Stimulated activated naive CD8-positive, alpha-beta T cell treated with anti-CD3 and anti-CD28 coated beads, Interleukin-15, amount 100 ng/mL, for 72 hours (primary cell): ENCODE measurements around the gene HOXA6.

Experiments used
- ATAC-seq: fragments of 150-1000 bp; cut with Tn5 transposase; 2 replicates; pipeline ENCODE4 v1.10.0; 2021; ENCODE audit warnings: mild to moderate bottlenecking, moderate library complexity
- DNase-seq, 2 donors: peaks; one replicate each; pipeline ENCODE4 v3.0.0; 2021 to 2022
- H3K27ac Mint-ChIP-seq, 2 donors: one replicate each; pipeline ENCODE4 v1.8.0; 2022; ENCODE audit warnings: mild to moderate bottlenecking in 2 of 2, mixed read lengths in 2 of 2, moderate library complexity in 2 of 2
- H3K27me3 Mint-ChIP-seq: one replicate; pipeline ENCODE4 v1.8.0; 2022; ENCODE audit warnings: mixed read lengths
- H3K4me1 Mint-ChIP-seq: one replicate; pipeline ENCODE4 v1.8.0; 2022; ENCODE audit warnings: mild to moderate bottlenecking, mixed read lengths
- H3K4me3 Mint-ChIP-seq, 2 donors: one replicate each; pipeline ENCODE4 v1.8.0; 2022; ENCODE audit warnings: mild to moderate bottlenecking in 2 of 2, mixed read lengths in 2 of 2, moderate library complexity in 1 of 2
- H3K9me3 Mint-ChIP-seq, 2 donors: one replicate each; pipeline ENCODE4 v1.8.0; 2022; ENCODE audit warnings: mixed read lengths in 2 of 2

Gene HOXA6

DNA sequence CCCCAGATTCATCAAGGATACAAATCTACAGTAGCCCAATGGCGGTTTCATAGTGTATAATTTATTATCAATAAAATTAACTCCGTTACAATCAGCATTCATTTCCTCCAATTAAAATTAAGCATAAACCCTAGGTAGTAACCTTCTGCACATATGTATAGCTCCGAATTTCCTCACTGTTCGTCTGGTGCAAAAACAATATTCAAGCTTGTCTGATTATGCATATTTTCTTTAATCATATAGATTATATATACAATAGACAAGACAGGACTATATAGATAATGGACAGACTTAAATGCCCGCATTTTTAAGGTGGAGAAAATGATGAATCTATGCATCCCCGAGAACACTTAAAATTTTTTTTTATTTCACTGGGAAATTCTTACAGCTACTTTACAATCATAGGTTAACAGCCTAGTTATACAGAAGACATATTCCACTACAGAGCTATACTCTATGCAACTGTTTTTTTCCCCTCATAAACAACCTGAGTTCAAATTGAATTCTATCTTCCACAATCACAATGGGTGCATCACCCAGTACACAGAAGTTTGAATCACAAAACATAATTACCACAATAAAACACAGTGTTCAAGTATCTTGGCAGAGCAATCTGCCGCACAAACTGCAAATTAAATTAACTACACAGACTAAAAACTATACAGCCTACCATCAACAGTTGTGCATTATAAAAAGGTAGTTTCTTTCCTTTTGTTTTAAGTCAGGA is 15.2 kb upstream of the HOXA6 start:
- H3K27me3 Mint-ChIP-seq, result peaks cover 99% of the 10 kb centered on the region
- H3K4me3 Mint-ChIP-seq, result no peak overlapping the region
- H3K27ac Mint-ChIP-seq, result no peak overlapping the region
- ATAC-seq (no peak), DNase-seq (no peak)
- H3K4me1 Mint-ChIP-seq, result peaks cover 66% of the 10 kb centered on the region
- H3K9me3 Mint-ChIP-seq, result no peaks in the 10 kb centered on the region

DNA sequence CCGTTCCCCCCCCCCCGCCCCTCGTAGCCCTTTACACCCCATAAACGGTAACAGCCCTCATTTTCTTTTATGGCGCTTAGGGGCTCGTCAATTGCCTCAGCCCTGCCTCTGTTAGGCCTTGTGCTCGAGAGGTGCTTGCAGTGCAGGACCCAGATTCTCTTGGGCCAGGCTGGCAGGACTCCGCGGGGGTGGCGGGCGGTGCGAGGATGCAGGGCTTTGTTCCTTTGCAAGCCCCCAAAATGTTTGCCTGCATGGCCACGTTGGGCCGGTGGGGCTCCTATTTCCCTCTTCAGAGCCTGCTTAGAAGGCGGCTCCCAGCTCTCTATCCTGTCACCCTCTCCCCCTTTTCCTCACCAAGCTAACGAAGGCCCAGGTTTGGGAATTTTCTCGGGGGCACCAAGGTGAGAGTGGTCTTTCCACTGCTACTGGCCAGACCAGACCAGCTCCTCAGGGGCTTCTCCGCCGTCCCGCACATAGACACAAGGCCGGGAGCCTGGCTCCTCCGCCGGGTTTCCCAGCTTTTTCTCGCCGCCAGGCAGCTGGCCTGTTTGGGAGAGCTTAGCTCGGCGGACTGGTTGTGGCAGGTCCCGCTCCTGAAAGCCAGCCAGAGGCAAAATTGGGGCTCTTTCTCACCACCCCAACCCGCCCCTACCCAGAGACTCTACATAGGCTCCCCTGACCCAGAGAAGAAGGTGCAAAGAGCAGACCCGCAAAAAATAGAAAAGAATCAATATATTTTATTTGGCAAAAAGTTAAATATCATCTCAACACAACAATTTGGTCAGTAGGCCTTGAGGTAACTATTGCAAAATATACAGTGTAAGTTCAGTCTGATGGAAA is 14.4 kb upstream of the HOXA6 start:
- no peak overlapping the region for H3K27ac Mint-ChIP-seq
- no peak for ATAC-seq
- peaks cover 99% of the 10 kb centered on the region for H3K27me3 Mint-ChIP-seq

GRCh38 chr7:27161214-27161720 is 13.7 kb upstream of the HOXA6 start:
- Mint-ChIP-seq H3K27ac (no peak overlapping the region), H3K4me3 (peak overlapping the region; percentile 67 to 73), H3K27me3 (peaks cover 99% of the 10 kb centered on the region), H3K9me3 (no peaks in the 10 kb centered on the region), H3K4me1 (peaks cover 63% of the 10 kb centered on the region)
- DNase-seq (no peak), ATAC-seq (no peak)

More for the DNA sequence above, 14.4 kb upstream of the HOXA6 start:
- no peak overlapping the region for H3K4me3 Mint-ChIP-seq
- H3K9me3 Mint-ChIP-seq, result no peaks in the 10 kb centered on the region
- peaks cover 66% of the 10 kb centered on the region for H3K4me1 Mint-ChIP-seq
- no peak for DNase-seq

DNA sequence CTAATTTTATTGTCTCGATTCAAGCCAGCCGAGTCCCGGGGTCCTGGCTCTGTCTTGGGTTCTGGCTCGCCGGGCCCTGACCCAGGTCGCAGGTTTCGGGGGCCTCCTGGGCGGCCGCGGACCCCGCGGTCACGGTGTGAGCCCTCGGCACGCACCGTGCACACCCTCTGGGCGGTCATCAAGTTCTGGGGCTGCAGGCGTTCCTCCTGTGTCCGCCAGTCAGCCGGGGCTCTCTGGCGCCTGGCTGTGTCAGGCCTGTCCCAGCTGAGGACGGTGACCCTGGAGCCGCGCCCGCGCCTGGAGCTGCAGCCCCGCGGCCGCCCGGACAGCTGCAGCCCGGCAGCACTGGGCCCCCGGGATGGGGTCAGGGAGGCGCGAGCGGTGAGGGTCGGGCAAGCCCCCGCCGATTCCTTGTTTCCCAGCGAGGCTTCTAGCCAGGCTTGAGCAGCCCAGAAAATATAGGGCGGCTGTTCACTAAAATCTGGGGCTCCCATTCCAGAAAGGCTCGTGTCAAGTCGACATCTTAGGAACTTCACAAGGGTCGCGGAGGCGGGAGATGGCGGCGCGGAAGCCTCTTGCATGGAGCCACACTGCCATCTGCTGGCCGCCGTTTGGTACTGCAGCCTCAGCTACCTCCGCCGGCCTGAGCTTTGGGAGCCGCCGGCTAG is 13.1 kb upstream of the HOXA6 start:
- Mint-ChIP-seq H3K27ac (no peak overlapping the region), H3K27me3 (peaks cover 99% of the 10 kb centered on the region), H3K4me3 (peak overlapping the region; percentile 67 to 73), H3K4me1 (peaks cover 63% of the 10 kb centered on the region), H3K9me3 (no peaks in the 10 kb centered on the region)
- ATAC-seq (peak; percentile 61), DNase-seq (peak; percentile 80 to 85)

DNA sequence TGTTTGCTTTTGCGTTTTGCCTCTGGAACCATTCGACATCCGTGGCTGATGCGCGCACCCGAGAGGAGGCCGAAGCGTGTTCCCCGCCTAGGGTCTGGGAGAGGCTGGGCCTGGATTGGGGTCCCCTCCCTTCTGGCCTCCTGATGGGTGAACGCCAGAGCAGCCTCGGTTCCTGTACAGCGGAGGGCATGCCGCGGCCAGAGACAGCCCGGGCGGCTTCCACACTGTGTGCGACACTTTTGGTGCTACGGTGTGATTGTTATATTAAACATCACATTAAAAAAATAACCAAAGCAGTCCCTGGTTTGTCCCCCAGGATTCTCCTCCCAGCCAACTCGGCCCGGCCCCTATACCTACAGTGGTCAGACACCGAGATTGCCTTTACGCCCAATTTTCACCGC is 12.6 kb upstream of the HOXA6 start:
- Mint-ChIP-seq H3K27me3 (peaks cover 99% of the 10 kb centered on the region), H3K9me3 (no peaks in the 10 kb centered on the region), H3K27ac (no peak overlapping the region), H3K4me1 (peaks cover 65% of the 10 kb centered on the region), H3K4me3 (peak overlapping the region; percentile 58 to 73)
- peak; percentile 41 for ATAC-seq
- DNase-seq, result no peak

- H3K9me3 Mint-ChIP-seq, result no peaks in the 10 kb centered on the region
- no peak overlapping the region for H3K27ac Mint-ChIP-seq
- H3K27me3 Mint-ChIP-seq, result peaks cover 99% of the 10 kb centered on the region
- no peak for ATAC-seq
- peak overlapping the region; percentile 29 to 58 for H3K4me3 Mint-ChIP-seq
- DNase-seq, result no peak
- H3K4me1 Mint-ChIP-seq, result peaks cover 67% of the 10 kb centered on the region
Observed at GRCh38 chr7:27159266-27160144, 11.9 kb upstream of the HOXA6 start.

GRCh38 chr7:27158436-27159265 is 11.1 kb upstream of the HOXA6 start:
- DNase-seq (no peak), ATAC-seq (no peak)
- peaks cover 64% of the 10 kb centered on the region for H3K4me1 Mint-ChIP-seq
- no peaks in the 10 kb centered on the region for H3K9me3 Mint-ChIP-seq
- peaks cover 99% of the 10 kb centered on the region for H3K27me3 Mint-ChIP-seq
- H3K27ac Mint-ChIP-seq, result no peak overlapping the region
- peak overlapping the region; percentile 46 for H3K4me3 Mint-ChIP-seq

GRCh38 chr7:27157702-27158431 is 10.3 kb upstream of the HOXA6 start:
- H3K9me3 Mint-ChIP-seq, result no peaks in the 10 kb centered on the region
- H3K27me3 Mint-ChIP-seq, result peaks cover 99% of the 10 kb centered on the region
- ATAC-seq (no peak), DNase-seq (peak in 1 of 2 donors; percentile 16)
- H3K4me1 Mint-ChIP-seq, result peaks cover 64% of the 10 kb centered on the region
- no peak overlapping the region for H3K27ac Mint-ChIP-seq
- peak overlapping the region; percentile 46 for H3K4me3 Mint-ChIP-seq

DNA sequence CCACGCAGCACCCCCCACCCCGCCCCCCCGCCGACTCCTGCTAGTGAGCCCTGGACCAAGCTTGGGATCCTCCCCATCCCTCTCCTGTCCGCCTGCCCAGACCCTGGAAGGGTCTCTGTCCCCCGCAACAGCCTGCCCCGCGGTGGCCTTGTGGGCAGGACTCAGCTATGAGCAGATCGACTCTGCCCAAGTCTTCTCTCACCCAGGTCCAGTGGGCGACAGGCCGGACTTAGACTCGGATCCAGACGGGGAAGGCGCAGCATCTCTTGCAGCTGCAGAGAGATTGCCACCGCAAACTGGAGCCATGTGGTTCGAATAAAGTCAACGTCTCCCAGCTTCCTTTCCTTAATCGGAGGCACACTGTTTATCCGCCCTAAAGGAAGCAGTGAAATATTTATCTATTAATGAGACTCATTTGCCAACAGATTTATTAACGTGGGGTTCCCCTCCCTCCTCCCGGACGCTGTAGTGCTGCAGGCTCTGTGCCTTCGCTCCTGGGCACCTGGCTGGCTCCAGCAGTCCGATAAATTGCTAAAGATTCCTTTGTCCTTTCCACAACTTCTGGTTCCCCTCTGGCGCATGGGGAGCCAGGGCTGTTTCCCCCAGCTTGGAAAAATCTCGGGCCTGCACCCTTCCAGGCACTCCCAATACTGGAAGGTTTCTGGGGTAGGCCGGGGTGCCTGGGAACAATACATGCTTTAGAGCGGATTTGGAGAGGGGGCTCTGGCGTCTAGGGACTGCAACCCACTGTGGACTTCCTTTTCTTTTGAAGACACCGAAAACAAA is 9.5 kb upstream of the HOXA6 start:
- peaks cover 99% of the 10 kb centered on the region for H3K27me3 Mint-ChIP-seq
- ATAC-seq (no peak), DNase-seq (peak in 1 of 2 donors; percentile 13)
- H3K4me1 Mint-ChIP-seq, result peaks cover 69% of the 10 kb centered on the region
- no peak overlapping the region for H3K27ac Mint-ChIP-seq
- H3K4me3 Mint-ChIP-seq, result peak overlapping the region in 1 of 2 donors; percentile 69
- no peaks in the 10 kb centered on the region for H3K9me3 Mint-ChIP-seq

- DNase-seq, result no peak
- Mint-ChIP-seq H3K9me3 (no peaks in the 10 kb centered on the region), H3K4me1 (peaks cover 75% of the 10 kb centered on the region)
Observed at GRCh38 chr7:27156508-27156898, 8.9 kb upstream of the HOXA6 start, which contains the start of gene HOXA7. HOXA7 (minus strand) TSS chr7:27156675; CDS start chr7:27156545, 130 bp downstream.

DNA sequence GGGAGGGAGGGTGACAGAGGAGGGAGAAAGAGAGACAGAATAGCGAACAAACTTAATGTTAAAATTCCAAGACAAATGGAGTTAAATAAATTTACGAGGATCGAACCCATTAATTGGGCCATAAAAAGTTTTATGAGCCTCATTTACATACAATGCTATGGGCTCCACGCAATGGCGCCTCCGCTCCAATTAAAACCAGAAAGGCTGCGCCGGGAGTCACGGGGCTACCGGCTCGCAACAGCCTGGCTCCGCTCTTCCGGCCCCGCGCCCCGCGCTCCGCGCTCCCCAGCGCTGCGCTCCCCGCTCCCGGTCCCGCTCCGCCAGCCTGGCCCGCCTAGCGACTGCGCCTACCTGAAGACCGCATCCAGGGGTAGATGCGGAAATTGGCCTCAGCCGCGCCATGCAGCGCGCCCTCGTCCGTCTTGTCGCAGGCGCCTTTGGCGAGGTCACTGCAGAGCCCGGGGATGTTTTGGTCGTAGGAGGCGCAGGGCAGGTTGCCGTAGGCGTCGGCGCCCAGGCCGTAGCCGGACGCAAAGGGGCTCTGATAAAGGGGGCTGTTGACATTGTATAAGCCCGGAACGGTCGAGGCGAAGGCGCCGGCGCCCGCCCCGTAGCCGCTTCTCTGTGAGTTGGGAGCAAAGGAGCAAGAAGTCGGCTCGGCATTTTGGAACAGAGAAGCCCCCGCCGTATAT is 8.4 kb upstream of the HOXA6 start:
- peaks cover 100% of the 10 kb centered on the region for H3K27me3 Mint-ChIP-seq
- H3K9me3 Mint-ChIP-seq, result no peaks in the 10 kb centered on the region
- H3K27ac Mint-ChIP-seq, result peak overlapping the region in 1 of 2 donors; percentile 49
- peak overlapping the region; percentile 79 to 80 for H3K4me3 Mint-ChIP-seq
- H3K4me1 Mint-ChIP-seq, result peaks cover 76% of the 10 kb centered on the region
- DNase-seq (peak in 1 of 2 donors; percentile 48), ATAC-seq (peak; percentile 14)

More at GRCh38 chr7:27156508-27156898, 8.9 kb upstream of the HOXA6 start, which contains the start of gene HOXA7:
- Mint-ChIP-seq H3K27ac (peak within 1 kb of the TSS in 1 of 2 donors; percentile 49), H3K27me3 (peaks cover 99% of the 10 kb centered on the region), H3K4me3 (peak within 1 kb of the TSS; percentile 79 to 80)
- ATAC-seq, result no peak
